Left colon (tissue), 2 donors: ENCODE results near the gene MARCKSL1. TPM values are rescaled to one million over a fixed set of nuclear protein-coding genes. Genes with fewer than 3 reads are reported as not detected.
"Not testable (repeated sequence)": the region's sequence is repeated elsewhere in the genome, so short reads cannot be mapped to it uniquely, and the experiment has no call there.

Experiments used
- ATAC-seq: fragments of 200-7000 bp; cut with Tn5 transposase; one replicate; pipeline ENCODE4 v1.9.1; 2020; ENCODE audit warnings: mild to moderate bottlenecking, moderate library complexity
- DNase-seq, 2 donors: peaks; one replicate each; pipeline ENCODE4 v3.0.0-alpha.2; 2020
- intact Hi-C, 2 donors: fragments of 100-400 bp; cut with DNase I in 1 of 2; cut with micrococcal nuclease in 1 of 2; formaldehyde crosslinking; loops; one replicate each; pipeline versions ENCODE4 v1.11.2 to v1.14.0; 2022; cut with DNase I, micrococcal nuclease
- long read RNA-seq: library from polyadenylated mRNA; unstranded; transcript quantifications from one replicate; pipeline ENCODE4 v2.0.0, GENCODE V29; 2021
- total RNA-seq, 2 donors: library from RNA; stranded (reverse); fragmentation: NEBNext Ultra II Directional; extraction: Animal tissue kit (Norgen Biotek cat#: 25700); gene quantifications; one replicate each; pipeline ENCODE4 v1.2.1, GENCODE V29; 2021
- donor health status: DM: no; HTN: no; CAD: no.
- donor health status: DM: yes; HTN: yes; CAD: no.

Gene MARCKSL1
- 100 to 1,000 TPM; 135 to 144 TPM for total RNA-seq
- long read RNA-seq, transcript MARCKSL1-201 (2 exons, 1,699 nt), result major isoform, 257 of 287 reads
- long read RNA-seq, partial matches to known transcripts, result 22 of 287 reads
- long read RNA-seq, other reads (novel, unspliced or antisense), result 8 of 287 reads

DNA sequence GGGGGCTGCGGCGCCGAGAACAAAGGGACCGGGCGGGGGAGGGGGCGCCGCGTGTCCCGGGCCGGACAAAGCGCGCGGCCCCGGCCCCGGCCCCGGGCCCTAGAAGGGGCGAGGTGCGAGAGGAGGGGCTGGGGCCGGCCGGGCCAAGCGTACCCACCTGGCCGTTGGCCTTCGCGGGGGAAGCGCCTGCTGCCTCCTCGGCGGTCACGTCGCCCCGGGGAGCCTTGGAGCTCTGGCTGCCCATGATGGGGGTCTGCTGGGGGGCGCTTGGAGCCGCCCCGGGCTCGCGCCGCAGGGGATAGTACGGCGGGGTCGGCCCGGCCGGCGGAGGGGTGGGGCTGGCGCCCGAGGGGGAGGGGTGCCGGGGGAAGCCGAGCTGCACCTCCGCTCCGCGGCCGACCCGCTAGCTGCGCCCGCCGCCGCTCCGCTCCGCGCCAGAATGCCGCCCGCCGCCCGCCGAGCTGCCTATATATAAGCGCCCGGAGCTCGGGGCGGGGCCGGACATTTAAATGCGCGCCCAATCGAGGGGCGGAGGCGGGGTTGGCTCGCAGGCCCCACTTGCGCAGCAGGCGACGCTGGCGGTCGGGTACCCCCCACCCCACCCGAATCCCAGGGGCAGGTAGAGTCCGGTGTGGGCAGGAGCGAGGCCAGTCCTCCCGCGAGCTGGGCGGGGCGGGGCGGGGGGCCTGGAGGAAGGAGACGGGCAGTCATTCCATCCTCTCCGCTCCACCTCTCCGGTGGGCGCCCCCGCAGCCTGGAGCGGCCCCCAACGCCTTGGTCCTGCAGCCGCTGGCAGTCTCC lies at the start of gene MARCKSL1:
Gene MARCKSL1, minus strand, starts transcription at position 444 of the 801 bp plus-strand sequence. Its CDS starts 200 bp downstream, at position 244.
- ATAC-seq (peak; percentile 50), DNase-seq (peak; percentile 82 to 94)
- intact Hi-C loops, result no loop called here

DNA sequence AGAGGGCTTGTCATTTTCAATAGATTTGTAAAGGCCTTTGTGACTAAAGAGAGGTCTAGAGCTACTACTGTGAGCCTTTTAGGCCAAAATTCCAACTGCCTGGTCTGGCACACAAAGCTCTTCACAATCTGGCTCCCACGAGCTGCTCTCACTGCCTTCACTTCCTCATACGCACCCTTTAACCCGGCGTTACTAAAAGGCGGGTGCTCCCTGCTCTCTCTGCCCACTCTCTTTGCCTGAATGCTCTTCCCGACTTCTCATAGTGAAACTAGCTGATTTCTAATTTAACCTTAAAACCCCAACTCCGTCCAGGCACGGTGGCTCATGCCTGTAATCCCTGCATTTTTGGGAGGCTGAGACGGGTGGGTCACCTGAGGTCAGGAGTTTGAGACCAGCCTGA lies 44.0 kb upstream of the MARCKSL1 start:
- DNase-seq, result no peak
- no peak for ATAC-seq
- intact Hi-C loops, result no loop called here

- intact Hi-C loops, result no loop called here
- no peak for ATAC-seq
- no peak for DNase-seq
These were observed 41.6 kb upstream of the MARCKSL1 start for GRCh38 chr1:32377541-32378220.

DNA sequence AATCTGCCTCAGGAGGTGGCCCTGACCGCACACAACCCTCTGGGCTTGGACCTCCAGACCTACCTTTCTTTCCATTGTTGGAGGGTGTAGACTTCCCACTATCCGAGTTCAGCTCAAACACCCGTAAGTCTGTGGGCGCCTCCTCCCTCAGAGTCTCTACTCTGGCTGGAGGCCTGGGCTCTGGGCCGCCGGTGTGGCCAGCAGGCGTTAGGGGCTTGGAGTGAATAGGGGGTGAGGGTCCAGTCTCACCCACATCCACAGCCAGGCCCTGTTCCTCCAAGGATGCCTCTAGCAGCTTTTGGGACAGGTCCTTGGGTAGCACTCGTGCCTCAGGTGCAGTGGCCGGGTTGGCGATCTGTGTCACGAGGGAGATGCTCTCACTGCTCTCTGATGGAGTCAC lies 40.2 kb upstream of the MARCKSL1 start:
- DNase-seq (no peak), ATAC-seq (no peak)
- intact Hi-C loops, result no loop called here

DNA sequence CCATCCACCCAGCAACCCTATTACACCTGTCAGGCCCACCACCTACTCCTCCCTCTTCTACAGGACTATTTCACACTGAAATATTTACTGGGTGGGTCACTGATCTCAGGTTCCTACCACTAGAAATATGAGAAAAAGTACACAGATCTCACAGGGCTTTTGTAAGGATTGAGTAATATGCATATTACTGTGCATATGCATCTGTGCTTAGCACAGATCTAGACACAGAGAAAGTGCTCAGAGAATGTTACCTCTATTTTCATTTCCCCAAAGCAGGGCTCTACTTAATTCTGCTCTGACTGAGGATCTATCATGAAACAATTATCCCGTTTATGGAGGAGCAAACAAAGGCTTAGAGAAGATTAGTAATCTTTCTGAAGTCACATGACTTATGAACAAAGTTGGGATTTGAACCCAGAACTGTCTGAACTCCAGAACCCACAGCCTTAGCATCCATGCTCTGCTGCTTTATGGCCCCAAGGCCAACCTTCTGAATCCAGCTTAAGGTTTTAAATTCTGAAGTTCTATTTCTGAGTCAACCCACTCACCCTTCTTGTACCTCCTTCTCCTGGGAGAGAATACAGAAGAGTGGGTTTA lies 38.1 kb upstream of the MARCKSL1 start:
- ATAC-seq, result no peak
- intact Hi-C loops, result no loop called here
- DNase-seq, result no peak

DNA sequence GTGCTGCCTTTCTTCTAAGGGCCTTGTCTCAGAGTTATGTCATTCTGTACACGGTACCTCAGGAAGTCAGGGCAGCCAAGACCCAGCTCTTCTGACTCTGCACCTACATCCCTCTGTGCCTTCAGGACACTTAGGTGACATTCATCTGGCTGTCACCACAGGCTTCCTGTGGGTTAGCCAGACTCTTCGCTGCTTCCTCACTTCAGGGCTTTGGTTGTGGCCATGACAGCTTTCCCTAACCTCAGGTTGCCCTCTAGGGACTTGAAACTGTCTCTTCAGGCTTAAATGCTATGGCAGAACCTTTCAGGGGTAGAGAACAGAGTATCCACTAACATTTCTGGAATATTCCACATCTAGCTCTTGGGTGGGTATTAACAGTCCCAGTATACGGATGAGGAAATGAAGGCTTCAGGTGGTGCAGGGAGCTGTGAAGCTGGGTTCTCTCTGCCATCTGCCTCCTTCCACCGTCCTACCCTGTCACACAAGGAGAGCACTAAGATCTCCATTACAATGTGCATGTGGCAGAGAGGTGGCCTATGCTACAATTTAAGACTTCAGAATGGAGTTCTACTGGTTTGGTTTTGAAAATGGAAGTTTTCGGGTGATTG lies 36.2 kb upstream of the MARCKSL1 start:
- ATAC-seq (peak; percentile 35), DNase-seq (no peak)
- intact Hi-C loops, result no loop called here

GRCh38 chr1:32367912-32368635 lies 32.0 kb upstream of the MARCKSL1 start:
- intact Hi-C loops, result no loop called here
- no peak for ATAC-seq
- DNase-seq, result no peak

GRCh38 chr1:32365445-32365844 lies 29.4 kb upstream of the MARCKSL1 start:
- ATAC-seq, result no peak
- DNase-seq, result no peak
- intact Hi-C loops, result no loop called here

DNA sequence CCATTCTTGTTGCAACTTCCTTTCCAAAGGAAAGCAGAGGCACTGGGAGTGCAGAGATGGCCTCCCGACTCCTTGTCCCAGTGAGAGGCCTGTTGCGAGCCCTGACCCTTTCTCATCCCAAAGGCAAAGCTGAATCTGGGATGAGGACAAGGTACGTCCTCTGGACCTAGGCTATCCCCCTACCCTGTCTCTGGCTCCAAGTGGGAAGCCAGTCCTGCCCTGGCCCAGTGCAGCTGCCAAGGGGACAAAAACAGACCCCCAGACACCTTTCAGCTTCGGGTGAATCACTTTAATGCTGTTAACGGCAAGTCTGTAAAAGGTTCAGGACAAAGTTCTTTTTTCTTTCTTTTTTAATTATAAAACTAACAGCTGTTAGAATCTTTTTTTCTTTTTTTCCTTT lies 28.8 kb upstream of the MARCKSL1 start:
- DNase-seq (no peak), ATAC-seq (no peak)
- intact Hi-C loops, result no loop called here

- DNase-seq (no peak), ATAC-seq (no peak)
These were observed 27.7 kb upstream of the MARCKSL1 start for GRCh38 chr1:32363713-32364112.

GRCh38 chr1:32362474-32363313 lies 26.7 kb upstream of the MARCKSL1 start, which contains the start of the genes FAM229A and TSSK3:
Gene FAM229A, minus strand, starts transcription at chr1:32362485. Its CDS starts 394 bp downstream, at chr1:32362091.
Gene TSSK3, plus strand, starts transcription at chr1:32362539. Its CDS starts 163 bp downstream, at chr1:32362702.
- DNase-seq, result no peak

More at GRCh38 chr1:32363713-32364112, 27.7 kb upstream of the MARCKSL1 start:
- intact Hi-C loops, result no loop called here

GRCh38 chr1:32361674-32362473 lies 25.8 kb upstream of the MARCKSL1 start:
- intact Hi-C loops, result no loop called here
- peak; percentile 74 for ATAC-seq
- peak in 1 of 2 donors; percentile 56 for DNase-seq

More at GRCh38 chr1:32362474-32363313, 26.7 kb upstream of the MARCKSL1 start, which contains the start of the genes FAM229A and TSSK3:
- ATAC-seq, result no peak
- intact Hi-C loops, result no loop called here

DNA sequence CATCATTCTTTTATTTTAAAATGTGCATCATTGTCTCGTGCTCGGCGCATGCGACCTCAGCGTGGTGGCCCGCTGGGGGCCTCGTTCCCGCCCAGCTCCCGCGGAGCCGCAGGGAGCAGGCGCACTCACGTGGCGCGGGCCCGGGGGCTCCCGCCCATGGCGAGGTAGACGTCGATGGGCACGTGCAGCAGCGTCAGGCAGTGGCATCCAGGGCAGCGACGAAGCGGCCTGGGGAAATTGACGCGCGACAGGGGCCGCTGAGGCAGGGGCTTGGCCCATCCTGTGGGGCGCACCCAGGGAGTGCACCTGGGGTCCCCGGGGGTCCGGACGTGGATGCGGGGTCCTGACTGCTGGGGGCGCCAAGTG lies 25.3 kb upstream of the MARCKSL1 start:
- DNase-seq, result no peak
- no peak for ATAC-seq
- intact Hi-C loops, result no loop called here

- intact Hi-C loops, result no loop called here
- ATAC-seq, result no peak
- no peak for DNase-seq
These were observed 22.4 kb upstream of the MARCKSL1 start for GRCh38 chr1:32358435-32358834.

DNA sequence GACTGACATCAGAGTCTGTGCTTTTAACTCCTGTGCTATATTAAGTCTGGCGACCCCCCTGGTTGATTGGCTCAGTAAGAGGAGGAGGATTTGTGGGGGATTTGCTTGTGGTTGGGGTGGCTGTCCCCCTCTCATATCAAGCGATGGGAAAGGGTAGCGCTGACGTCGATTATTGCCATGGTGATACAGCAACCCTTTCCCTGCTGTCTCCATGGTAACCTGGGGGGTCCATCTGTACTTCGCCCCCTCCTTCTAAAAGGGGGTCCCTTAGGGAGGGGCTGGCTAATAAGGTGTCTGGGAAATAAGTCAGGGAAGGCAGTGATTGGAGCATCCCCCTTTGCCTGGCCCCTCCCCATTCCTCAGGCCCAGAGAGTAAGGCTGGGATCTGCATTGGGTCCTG lies 21.6 kb upstream of the MARCKSL1 start:
- ATAC-seq, result no peak
- intact Hi-C loops, result no loop called here
- no peak for DNase-seq

- DNase-seq (no peak), ATAC-seq (no peak)
- intact Hi-C loops, result no loop called here
These were observed 20.4 kb upstream of the MARCKSL1 start for GRCh38 chr1:32356478-32356877.

DNA sequence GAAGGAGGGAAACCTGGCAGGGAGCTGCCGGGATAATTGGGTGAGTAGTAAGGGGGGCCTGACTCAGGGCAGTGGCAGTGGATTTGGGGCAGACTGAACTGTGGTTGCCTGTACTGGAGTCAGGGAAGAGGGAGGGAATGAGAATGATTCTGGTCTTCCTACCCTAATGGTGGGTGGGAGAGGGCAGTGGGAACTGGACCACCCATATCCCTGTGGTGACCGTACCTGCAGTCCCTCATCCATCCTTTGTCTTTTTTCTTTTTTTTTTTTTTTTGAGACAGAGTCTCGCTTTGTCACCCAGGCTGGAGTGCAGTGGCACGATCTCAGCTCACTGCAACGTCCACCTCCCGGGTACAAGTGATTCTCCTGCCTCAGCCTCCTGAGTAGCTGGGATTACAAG lies 19.7 kb upstream of the MARCKSL1 start:
- intact Hi-C loops, ATAC-seq, DNase-seq: not testable (repeated sequence)
